ENCODE data around the gene RALA.

RALA gene

GRCh38 chr7:39623047-39623731, at the start of gene RALA:
TSS of gene RALA (plus strand) at chr7:39623572. CDS start at chr7:39686668, 63,096 bp downstream.
- peak; percentile 68 for DNase-seq (ENCODE audit: extremely low read depth, low read depth)

GRCh38 chr7:39574673-39575349, 48.6 kb upstream of the RALA start:
- no peak overlapping the region for H3K4me3 ChIP-seq (replicated peaks; ENCODE audit: low read depth, low read length)
- DNase-seq (ENCODE audit: extremely low read depth, low read depth), result no peak
- no peak for TF ChIP-seq CTCF (IDR thresholded peaks at IDR 0.05; ENCODE audit: low read depth, low read length, missing control alignments)

More at GRCh38 chr7:39623047-39623731, at the start of gene RALA:
- peak within 1 kb of the TSS; percentile 78 for H3K4me3 ChIP-seq (replicated peaks; ENCODE audit: low read depth, low read length)
- no peak for TF ChIP-seq CTCF (IDR thresholded peaks at IDR 0.05; ENCODE audit: low read depth, low read length, missing control alignments)

GRCh38 chr7:39577229-39577874, 46.0 kb upstream of the RALA start:
- H3K4me3 ChIP-seq (replicated peaks; ENCODE audit: low read depth, low read length), result no peak overlapping the region
- no peak for TF ChIP-seq CTCF (IDR thresholded peaks at IDR 0.05; ENCODE audit: low read depth, low read length, missing control alignments)
- no peak for DNase-seq (ENCODE audit: extremely low read depth, low read depth)

- peak; percentile 96 for DNase-seq (ENCODE audit: extremely low read depth, low read depth)
- H3K4me3 ChIP-seq (replicated peaks; ENCODE audit: low read depth, low read length), result no peak overlapping the region
- peak; percentile 78 for TF ChIP-seq CTCF (IDR thresholded peaks at IDR 0.05; ENCODE audit: low read depth, low read length, missing control alignments)
Observed at GRCh38 chr7:39580149-39580874, 43.1 kb upstream of the RALA start.

GRCh38 chr7:39582536-39582935, 40.8 kb upstream of the RALA start:
- DNase-seq (ENCODE audit: extremely low read depth, low read depth), result no peak

More at GRCh38 chr7:39582536-39582935, 40.8 kb upstream of the RALA start:
- H3K4me3 ChIP-seq (replicated peaks; ENCODE audit: low read depth, low read length), result no peak overlapping the region
- no peak for TF ChIP-seq CTCF (IDR thresholded peaks at IDR 0.05; ENCODE audit: low read depth, low read length, missing control alignments)

Measured in HFF-Myc (cell line).